ENCODE measurements around the gene PNMT.
"Not testable (repeated sequence)": the region's sequence is repeated elsewhere in the genome, so short reads cannot be mapped to it uniquely, and the experiment has no call there.

PNMT gene

GRCh38 chr17:39688945-39689344 is 20.7 kb downstream of the PNMT start:
- no peak for DNase-seq

GRCh38 chr17:39694593-39694992 is 26.3 kb downstream of the PNMT start:
- no peak for DNase-seq

- DNase-seq = no peak
Observed at GRCh38 chr17:39695089-39695474, 26.8 kb downstream of the PNMT start.

- DNase-seq = no peak
Observed at GRCh38 chr17:39696731-39697130, 28.5 kb downstream of the PNMT start.

GRCh38 chr17:39697961-39698360 is 29.7 kb downstream of the PNMT start:
- DNase-seq = no peak

- DNase-seq = not testable (repeated sequence)
Observed at GRCh38 chr17:39699157-39699817, 31.0 kb downstream of the PNMT start.

- DNase-seq = peak; percentile 50
Observed at GRCh38 chr17:39699818-39700147, 31.5 kb downstream of the PNMT start, which contains the start of gene ERBB2. Gene ERBB2 (plus strand): TSS chr17:39700064. CDS start chr17:39700239, 175 bp downstream.

- DNase-seq = peak; percentile 46
Observed at GRCh38 chr17:39700148-39700987, 32.1 kb downstream of the PNMT start.

- DNase-seq = peak; percentile 35
Observed at GRCh38 chr17:39701012-39701783, 32.9 kb downstream of the PNMT start.

GRCh38 chr17:39701784-39702422 is 33.6 kb downstream of the PNMT start:
- no peak for DNase-seq

- DNase-seq = peak; percentile 90
Observed at GRCh38 chr17:39702901-39703893, 34.9 kb downstream of the PNMT start.

GRCh38 chr17:39703913-39704312 is 35.7 kb downstream of the PNMT start:
- no peak for DNase-seq

- peak; percentile 23 for DNase-seq
Observed at GRCh38 chr17:39704821-39705551, 36.7 kb downstream of the PNMT start.

GRCh38 chr17:39705786-39706348 is 37.6 kb downstream of the PNMT start:
- peak; percentile 94 for DNase-seq

- no peak for DNase-seq
Observed at GRCh38 chr17:39706383-39706782, 38.1 kb downstream of the PNMT start.

- DNase-seq = peak; percentile 52
Observed at GRCh38 chr17:39706921-39707337, 38.7 kb downstream of the PNMT start.

GRCh38 chr17:39709319-39709997 is 41.2 kb downstream of the PNMT start:
- DNase-seq = no peak

- no peak for DNase-seq
Observed at GRCh38 chr17:39709998-39710964, 42.0 kb downstream of the PNMT start.

GRCh38 chr17:39711071-39711470 is 42.8 kb downstream of the PNMT start:
- DNase-seq = not testable (repeated sequence)
